Activated CD4-positive, alpha-beta memory T cell treated with anti-CD3 and anti-CD28 coated beads for 36 hours (primary cell): ENCODE measurements around the gene GRK5. TPM values are rescaled to one million over a fixed set of nuclear protein-coding genes. Genes with fewer than 3 reads are reported as not detected.

Experiments used
- CTCF ChIA-PET: fragments of 350-600 bp; sonication (Branson Sonifier 250); formaldehyde crosslinking; loops from one replicate; lab custom pipeline; 2021; ENCODE audit warnings: antibody characterized with exemption, inconsistent platforms; lab: Charles Lee
- POLR2A ChIA-PET: fragments of 350-600 bp; sonication (Branson Sonifier 250); formaldehyde crosslinking; loops from one replicate; lab custom pipeline; 2021; ENCODE audit warnings: antibody characterized with exemption; lab: Charles Lee
- DNase-seq: peaks from one replicate; pipeline ENCODE4 v3.0.0-alpha.2; 2020
- H3K27ac Mint-ChIP-seq: one replicate; pipeline ENCODE4 v1.8.0; 2021; ENCODE audit warnings: mixed read lengths
- H3K27me3 Mint-ChIP-seq: one replicate; pipeline ENCODE4 v1.8.0; 2021; ENCODE audit warnings: mixed read lengths
- H3K36me3 Mint-ChIP-seq: one replicate; pipeline ENCODE4 v1.8.0; 2021; ENCODE audit warnings: mixed read lengths
- H3K4me1 Mint-ChIP-seq: one replicate; pipeline ENCODE4 v1.8.0; 2021; ENCODE audit warnings: low read depth, mixed read lengths
- H3K4me3 Mint-ChIP-seq: one replicate; pipeline ENCODE4 v1.8.0; 2021; ENCODE audit warnings: mild to moderate bottlenecking, mixed read lengths
- H3K9me3 Mint-ChIP-seq: one replicate; pipeline ENCODE4 v1.8.0; 2021; ENCODE audit warnings: mixed read lengths
- intact Hi-C: fragments of 100-400 bp; cut with micrococcal nuclease; formaldehyde crosslinking; loops from one replicate; pipeline ENCODE4 v1.15.1; 2023
- total RNA-seq, 2 experiments: library from RNA; stranded (reverse); gene quantifications; one replicate each; pipeline ENCODE4 v1.2.3, GENCODE V29; 2021

The GRK5 gene
- total RNA-seq, 2 experiments from 2014 or later = 22.7 to 23.0 TPM

- Mint-ChIP-seq H3K36me3 (peaks cover 2% of the 10 kb centered on the region), H3K27me3 (no peaks in the 10 kb centered on the region), H3K4me3 (no peak overlapping the region), H3K9me3 (no peaks in the 10 kb centered on the region), H3K4me1 (peaks cover 4% of the 10 kb centered on the region), H3K27ac (no peak overlapping the region)
- no peak for DNase-seq
- intact Hi-C loops = no loop called here
- ChIA-PET POLR2A (no interaction called here), CTCF (interaction anchor here (1.7 kb wide), 1 partner anchor 48 kb away, joined by 4 read pairs; no protein-coding TSS in a partner anchor)
Observed at GRCh38 chr10:119397416-119397815, 190.0 kb downstream of the GRK5 start.

DNA sequence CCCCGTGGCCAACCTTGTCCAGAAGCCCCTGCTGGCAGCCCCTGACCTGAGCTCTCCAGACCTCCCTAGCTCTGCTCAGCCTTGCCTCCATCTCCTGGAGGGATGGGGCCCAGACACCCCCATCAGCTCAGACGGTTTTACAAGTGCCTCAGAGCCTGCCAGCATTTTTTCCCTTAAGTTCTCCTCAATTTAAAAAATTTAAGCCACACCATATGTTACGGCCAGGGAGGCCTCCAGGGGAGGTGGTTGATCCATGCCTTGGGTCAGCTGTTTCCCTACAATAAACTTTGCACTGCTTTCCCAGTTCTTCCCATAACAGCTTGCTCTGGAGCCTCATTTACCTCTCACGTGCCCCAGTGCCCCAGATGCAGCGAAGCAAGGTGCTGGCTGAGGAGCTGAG is 191.6 kb downstream of the GRK5 start:
- POLR2A ChIA-PET = no interaction called here
- peaks cover 2% of the 10 kb centered on the region for H3K36me3 Mint-ChIP-seq
- no peaks in the 10 kb centered on the region for H3K9me3 Mint-ChIP-seq
- CTCF ChIA-PET = interaction anchor here (1.4 kb wide), 2 partner anchors 19 to 192 kb away, joined by 3 to 5 read pairs; partner anchors contain the start of gene GRK5
- no peaks in the 10 kb centered on the region for H3K27me3 Mint-ChIP-seq
- H3K4me1 Mint-ChIP-seq = peaks cover 2% of the 10 kb centered on the region
- H3K4me3 Mint-ChIP-seq = no peak overlapping the region
- DNase-seq = no peak
- intact Hi-C loops = no loop called here
- H3K27ac Mint-ChIP-seq = no peak overlapping the region

DNA sequence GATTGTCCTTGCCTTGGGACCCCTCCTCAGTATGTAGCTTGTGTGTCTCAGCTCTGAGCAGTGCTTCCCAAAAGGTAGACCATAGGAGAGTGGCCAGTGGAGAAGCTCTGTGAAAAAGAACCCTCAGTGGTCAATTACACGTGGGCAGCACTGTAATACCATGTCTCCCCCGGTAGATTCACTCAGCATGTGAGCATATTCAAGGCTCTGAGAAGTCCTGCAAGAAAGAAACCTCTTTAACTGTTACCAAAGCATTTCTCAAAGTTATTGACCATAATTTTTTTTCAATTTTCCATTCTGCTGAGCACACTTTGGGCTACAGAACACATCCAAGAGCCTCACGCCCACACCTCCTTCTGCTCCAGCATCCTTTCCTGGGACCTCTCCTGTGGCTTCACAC is 192.1 kb downstream of the GRK5 start:
- no peaks in the 10 kb centered on the region for H3K27me3 Mint-ChIP-seq
- no peak overlapping the region for H3K27ac Mint-ChIP-seq
- intact Hi-C loops = no loop called here
- no peaks in the 10 kb centered on the region for H3K9me3 Mint-ChIP-seq
- ChIA-PET POLR2A (no interaction called here), CTCF (interaction anchor here (1.4 kb wide), 2 partner anchors 19 to 192 kb away, joined by 3 to 5 read pairs; partner anchors contain the start of gene GRK5)
- peaks cover 7% of the 10 kb centered on the region for H3K4me1 Mint-ChIP-seq
- H3K36me3 Mint-ChIP-seq = peaks cover 2% of the 10 kb centered on the region
- DNase-seq = no peak
- H3K4me3 Mint-ChIP-seq = no peak overlapping the region

DNA sequence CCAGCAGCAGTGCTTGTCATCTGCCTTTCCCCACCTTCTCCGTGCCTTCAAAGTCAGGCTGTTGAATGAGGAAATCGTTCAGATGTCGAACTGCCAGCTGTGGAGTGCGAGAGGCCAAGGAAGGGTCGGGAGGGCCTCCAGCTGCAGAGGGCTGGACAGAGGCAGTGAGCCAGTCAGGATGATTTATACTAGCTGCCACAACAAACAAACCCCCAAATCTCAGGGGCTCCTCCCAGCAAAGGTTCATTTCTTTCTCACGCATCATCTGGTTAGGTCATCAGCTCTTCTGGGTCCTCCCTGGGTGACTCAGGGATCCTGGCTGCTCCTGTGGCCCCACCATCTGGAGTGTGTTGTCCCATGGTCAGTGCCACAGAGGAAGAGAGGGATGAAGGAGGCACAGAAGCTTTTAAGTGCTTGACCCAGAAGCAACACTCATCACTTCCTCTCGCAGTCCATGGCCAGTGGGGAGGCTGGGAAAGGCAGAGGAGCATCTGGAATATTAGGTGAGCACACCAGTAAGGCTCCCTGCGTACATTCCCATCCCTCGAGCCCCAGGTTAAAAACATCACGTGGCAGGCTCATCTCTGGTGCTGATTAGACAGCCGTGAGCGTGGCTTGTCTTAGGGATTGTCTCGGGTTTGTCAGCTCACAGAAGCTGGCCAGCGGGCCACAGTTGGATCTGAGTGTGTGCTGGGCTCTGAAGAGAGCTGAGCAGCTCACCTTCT is 194.5 kb downstream of the GRK5 start:
- peaks cover 8% of the 10 kb centered on the region for H3K4me1 Mint-ChIP-seq
- no peak overlapping the region for H3K27ac Mint-ChIP-seq
- H3K9me3 Mint-ChIP-seq = no peaks in the 10 kb centered on the region
- ChIA-PET CTCF (interaction anchor here (0.9 kb wide), 1 partner anchor 43 kb away, joined by 4 read pairs; no protein-coding TSS in a partner anchor), POLR2A (no interaction called here)
- no peak overlapping the region for H3K4me3 Mint-ChIP-seq
- peaks cover 2% of the 10 kb centered on the region for H3K36me3 Mint-ChIP-seq
- intact Hi-C loops = no loop called here
- H3K27me3 Mint-ChIP-seq = no peaks in the 10 kb centered on the region
- DNase-seq = no peak

DNA sequence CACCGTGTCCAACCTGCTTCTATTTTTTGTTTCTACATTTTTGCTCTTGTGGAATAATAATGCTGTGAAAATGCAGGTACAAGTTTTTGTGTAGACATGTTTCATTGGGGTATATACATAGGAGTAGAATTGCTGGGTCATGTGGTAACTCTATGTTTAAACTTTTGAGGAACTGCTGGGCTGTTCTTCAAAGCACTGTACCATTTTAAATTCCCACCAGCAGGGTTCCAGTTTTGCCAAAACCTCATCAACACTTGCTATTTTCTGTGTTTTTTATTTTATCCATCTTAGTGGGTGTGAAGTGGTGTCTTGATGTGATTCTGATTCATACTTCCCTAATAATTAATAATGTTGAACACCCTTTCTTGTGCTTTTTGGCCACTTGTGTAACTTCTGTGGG is 196.6 kb downstream of the GRK5 start:
- ChIA-PET POLR2A (no interaction called here), CTCF (no interaction called here)
- Mint-ChIP-seq H3K9me3 (no peaks in the 10 kb centered on the region), H3K4me1 (peaks cover 8% of the 10 kb centered on the region), H3K36me3 (peaks cover 2% of the 10 kb centered on the region), H3K27me3 (no peaks in the 10 kb centered on the region), H3K27ac (no peak overlapping the region), H3K4me3 (no peak overlapping the region)
- intact Hi-C loops = no loop called here
- DNase-seq = no peak

GRCh38 chr10:119404719-119405519 is 197.5 kb downstream of the GRK5 start:
- H3K27me3 Mint-ChIP-seq = no peaks in the 10 kb centered on the region
- no peak for DNase-seq
- intact Hi-C loops = no loop called here
- peaks cover 8% of the 10 kb centered on the region for H3K4me1 Mint-ChIP-seq
- no peaks in the 10 kb centered on the region for H3K36me3 Mint-ChIP-seq
- H3K9me3 Mint-ChIP-seq = no peaks in the 10 kb centered on the region
- POLR2A ChIA-PET = no interaction called here
- no peak overlapping the region for H3K27ac Mint-ChIP-seq
- no peak overlapping the region for H3K4me3 Mint-ChIP-seq
- CTCF ChIA-PET = interaction anchor here (2.2 kb wide), 1 partner anchor 206 kb away, joined by 8 read pairs; no protein-coding TSS in a partner anchor

DNA sequence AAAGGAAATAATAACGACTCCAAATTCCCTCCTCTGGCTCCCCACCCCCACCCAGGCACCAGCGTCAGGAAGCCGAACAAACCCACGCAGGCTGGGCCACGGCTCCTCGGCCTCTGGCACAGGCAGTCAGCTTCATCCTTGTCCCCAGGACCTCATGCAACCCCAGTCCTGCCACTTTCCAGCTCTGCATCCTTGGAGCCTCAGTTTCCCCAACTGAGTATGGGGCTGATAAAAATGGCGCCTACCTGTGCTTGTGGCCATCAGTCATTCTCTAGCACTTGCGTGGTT is 198.1 kb downstream of the GRK5 start:
- ChIA-PET POLR2A (no interaction called here), CTCF (interaction anchor here (2.2 kb wide), 1 partner anchor 207 kb away, joined by 8 read pairs; no protein-coding TSS in a partner anchor)
- intact Hi-C loops = no loop called here
- no peak for DNase-seq
- H3K36me3 Mint-ChIP-seq = no peaks in the 10 kb centered on the region
- H3K4me3 Mint-ChIP-seq = no peak overlapping the region
- H3K9me3 Mint-ChIP-seq = no peaks in the 10 kb centered on the region
- H3K27me3 Mint-ChIP-seq = no peaks in the 10 kb centered on the region
- H3K27ac Mint-ChIP-seq = no peak overlapping the region
- H3K4me1 Mint-ChIP-seq = peaks cover 8% of the 10 kb centered on the region

DNA sequence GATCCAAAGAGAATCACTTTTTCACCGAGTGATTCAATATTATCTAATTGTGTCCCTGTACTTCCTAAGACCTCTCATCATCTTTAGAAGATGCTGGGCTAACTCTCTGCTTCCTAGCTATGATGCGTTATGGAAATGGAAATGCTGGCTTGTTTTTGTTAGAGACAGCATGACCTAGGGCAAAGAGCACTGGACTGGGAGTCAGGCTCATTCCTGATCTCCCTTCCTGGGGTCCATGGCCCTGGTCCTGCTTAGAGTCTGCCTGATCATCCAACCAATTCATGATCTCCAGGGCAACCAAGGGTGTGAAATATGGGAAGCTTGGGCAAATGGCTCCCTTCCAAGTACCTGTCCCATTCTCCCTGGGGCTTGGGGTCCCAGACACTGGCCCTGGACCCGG is 198.8 kb downstream of the GRK5 start:
- peaks cover 8% of the 10 kb centered on the region for H3K4me1 Mint-ChIP-seq
- ChIA-PET POLR2A (no interaction called here), CTCF (interaction anchor here (1.1 to 2.2 kb wide), 2 partner anchors 200 to 208 kb away, joined by 5 to 8 read pairs; no protein-coding TSS in a partner anchor)
- H3K27ac Mint-ChIP-seq = no peak overlapping the region
- DNase-seq = no peak
- H3K9me3 Mint-ChIP-seq = no peaks in the 10 kb centered on the region
- H3K4me3 Mint-ChIP-seq = no peak overlapping the region
- intact Hi-C loops = no loop called here
- no peaks in the 10 kb centered on the region for H3K27me3 Mint-ChIP-seq
- no peaks in the 10 kb centered on the region for H3K36me3 Mint-ChIP-seq

DNA sequence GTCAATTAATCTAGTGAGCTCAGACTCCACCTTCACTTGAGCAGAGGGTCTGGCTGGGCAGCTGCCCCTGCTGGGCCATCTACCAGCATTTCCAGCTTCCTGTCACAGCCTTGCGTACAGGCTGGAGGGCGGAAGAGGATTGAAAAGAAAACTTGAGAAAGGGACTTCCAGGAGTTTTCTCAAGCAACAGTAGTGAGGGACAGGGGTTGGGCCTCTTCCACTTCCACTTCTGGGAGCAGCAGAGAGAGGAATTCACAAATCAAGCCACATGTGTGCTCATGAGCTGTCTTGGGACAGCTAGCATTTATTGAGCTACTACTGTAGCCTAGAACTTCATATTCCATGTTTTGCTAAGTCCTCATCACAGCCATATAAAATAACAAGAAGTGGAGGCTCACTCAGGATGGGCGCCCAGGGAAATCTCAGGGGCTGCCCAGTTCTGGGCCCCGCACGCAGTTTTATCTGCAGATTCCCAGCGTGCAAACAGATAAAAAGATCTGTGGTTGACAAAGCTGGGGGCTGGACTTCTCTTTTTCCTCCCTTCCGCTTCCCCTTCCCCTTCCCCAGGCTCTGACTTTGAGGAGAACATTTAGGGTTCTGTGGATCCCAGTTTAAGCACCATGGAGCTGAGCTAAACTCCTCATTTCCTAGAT is 199.4 kb downstream of the GRK5 start:
- DNase-seq = no peak
- Mint-ChIP-seq H3K4me3 (no peak overlapping the region), H3K27me3 (no peaks in the 10 kb centered on the region), H3K27ac (no peak overlapping the region), H3K4me1 (peaks cover 8% of the 10 kb centered on the region), H3K9me3 (no peaks in the 10 kb centered on the region), H3K36me3 (no peaks in the 10 kb centered on the region)
- ChIA-PET POLR2A (no interaction called here), CTCF (interaction anchor here (1.1 to 2.2 kb wide), 2 partner anchors 200 to 208 kb away, joined by 5 to 8 read pairs; no protein-coding TSS in a partner anchor)
- intact Hi-C loops = no loop called here

- H3K4me1 Mint-ChIP-seq = peaks cover 8% of the 10 kb centered on the region
- no peaks in the 10 kb centered on the region for H3K27me3 Mint-ChIP-seq
- CTCF ChIA-PET = interaction anchor here (0.6 to 2.2 kb wide), 3 partner anchors 19 to 209 kb away, joined by 3 to 8 read pairs (median 5); no protein-coding TSS in a partner anchor
- POLR2A ChIA-PET = no interaction called here
- DNase-seq = no peak
- intact Hi-C loops = no loop called here
- H3K9me3 Mint-ChIP-seq = no peaks in the 10 kb centered on the region
- H3K27ac Mint-ChIP-seq = no peak overlapping the region
- no peaks in the 10 kb centered on the region for H3K36me3 Mint-ChIP-seq
- H3K4me3 Mint-ChIP-seq = no peak overlapping the region
Observed at GRCh38 chr10:119407254-119407777, 199.9 kb downstream of the GRK5 start.

DNA sequence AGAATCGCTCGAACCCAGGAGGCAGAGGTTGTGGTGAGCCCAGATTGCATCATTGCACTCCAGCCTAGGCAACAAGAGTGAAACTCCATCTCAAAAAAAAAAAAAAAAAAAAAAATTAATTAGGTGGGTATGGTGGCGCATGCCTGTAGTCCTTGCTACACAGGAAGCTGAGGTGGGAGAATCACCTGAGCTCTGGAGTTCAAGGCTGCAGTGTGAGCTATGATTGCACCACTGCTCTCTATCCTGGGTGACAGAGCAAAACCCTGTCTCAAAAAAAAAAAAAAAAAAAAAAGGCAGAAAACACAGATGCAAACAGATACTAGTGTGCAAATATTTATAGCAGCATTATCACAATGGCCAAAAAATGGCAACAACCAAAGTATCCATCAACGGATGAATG is 200.7 kb downstream of the GRK5 start:
- no peak overlapping the region for H3K27ac Mint-ChIP-seq
- DNase-seq = no peak
- intact Hi-C loops = no loop called here
- H3K27me3 Mint-ChIP-seq = no peaks in the 10 kb centered on the region
- ChIA-PET POLR2A (no interaction called here), CTCF (interaction anchor here (0.6 kb wide), 1 partner anchor 20 kb away, joined by 3 read pairs; no protein-coding TSS in a partner anchor)
- peaks cover 8% of the 10 kb centered on the region for H3K4me1 Mint-ChIP-seq
- no peaks in the 10 kb centered on the region for H3K36me3 Mint-ChIP-seq
- H3K9me3 Mint-ChIP-seq = no peaks in the 10 kb centered on the region
- no peak overlapping the region for H3K4me3 Mint-ChIP-seq
